Prostate gland (tissue), 2 donors: ENCODE measurements around the gene IPMK.
"Not testable (repeated sequence)": the region's sequence is repeated elsewhere in the genome, so short reads cannot be mapped to it uniquely, and the experiment has no call there.

Experiments
- CTCF ChIP-seq, 4 experiments: fragments of 200-600 bp in 2 of 4; fragments of 450-650 bp in 2 of 4; sonication (generic) in 2 of 4; IDR thresholded peaks; 1 replicate in 3 of 4; 2 replicates in 1 of 4; pipeline ENCODE4 v1.5.1; 2016 to 2019; ENCODE audit warnings: antibody characterized with exemption in 4 of 4, mild to moderate bottlenecking in 2 of 4, moderate library complexity in 2 of 4
- POLR2A ChIP-seq: fragments of 450-650 bp; IDR thresholded peaks from one replicate; pipeline ENCODE4 v1.6.1; 2016; ENCODE audit warnings: antibody characterized with exemption, mild to moderate bottlenecking
- POLR2AphosphoS5 ChIP-seq: sonication (generic); formaldehyde crosslinking; IDR thresholded peaks from one replicate; pipeline ENCODE4 v1.6.1; 2017; ENCODE audit warnings: antibody characterized with exemption

DNA sequence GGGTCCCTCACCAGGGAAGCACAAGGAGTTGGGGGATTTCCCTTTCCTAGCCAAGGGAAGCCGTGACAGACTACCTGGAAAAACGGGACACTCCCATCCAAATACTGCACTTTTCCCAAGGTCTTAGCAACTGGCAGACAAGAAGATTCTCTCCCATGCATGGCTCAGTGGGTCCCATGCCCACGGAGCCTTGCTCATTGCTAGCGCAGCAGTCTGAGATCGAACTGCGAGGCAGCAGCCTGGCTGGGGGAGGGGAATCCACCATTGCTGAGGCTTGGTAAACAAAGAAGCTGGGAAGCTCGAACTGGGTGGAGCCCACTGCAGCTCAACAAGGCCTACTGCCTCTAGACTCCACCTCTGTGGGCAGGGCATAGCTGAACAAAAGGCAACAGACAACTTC is 37.8 kb downstream of the IPMK start:
- TF ChIP-seq POLR2AphosphoS5; CTCF (IDR thresholded peaks at IDR 0.05); POLR2A: not testable (repeated sequence)
